AG04450 (cell line): ENCODE data around the gene NDUFS7. TPM values are rescaled to one million over a fixed set of nuclear protein-coding genes. Genes with fewer than 3 reads are reported as not detected.
A peak's percentile ranks its signal among the peaks of the same experiment; 100 is the strongest.
"Not testable (repeated sequence)": the region's sequence is repeated elsewhere in the genome, so short reads cannot be mapped to it uniquely, and the experiment has no call there.

ENCODE experiments used
- CTCF ChIA-PET: fragments of 300-600, 350-600 bp; formaldehyde crosslinking; extraction: SDS; loops from one replicate; lab custom pipeline; 2022; ENCODE audit warnings: antibody characterized with exemption, inconsistent platforms; lab: Charles Lee
- POLR2A ChIA-PET: fragments of 350-600 bp; formaldehyde crosslinking; extraction: SDS; loops from one replicate; lab custom pipeline; 2021; ENCODE audit warnings: antibody characterized with exemption, inconsistent platforms; lab: Yijun Ruan, JAX
- DNase-seq: peaks from one replicate; pipeline ENCODE4 v3.0.0-alpha.2; 2011; ENCODE audit warnings: low read depth, low spot score
- H3K27ac ChIP-seq: one replicate; pipeline ENCODE4 v1.5.1; 2012; ENCODE audit warnings: low read depth, low read length, control low read depth
- H3K27me3 ChIP-seq: one replicate; pipeline ENCODE4 v1.6.0; 2012; ENCODE audit warnings: low read length; ENCODE audit not compliant: control insufficient read depth, insufficient read depth
- H3K4me3 ChIP-seq: 2 replicates; pipeline ENCODE4 v1.5.1; 2011; ENCODE audit warnings: mild to moderate bottlenecking, low read depth, low read length, control low read depth
- H3K9me3 ChIP-seq: 2 replicates; pipeline ENCODE4 v1.5.1; 2012; ENCODE audit warnings: low read length; ENCODE audit not compliant: control insufficient read depth, insufficient read depth
- polyA plus RNA-seq: library from polyadenylated mRNA; depleted of rRNA; stranded (reverse); fragments of >200 nt; gene quantifications from 2 replicates; pipeline ENCODE4 v1.2.3, GENCODE V29; 2011
- TF ChIP-seq, protein P1 (sequence below): IDR thresholded peaks from 2 replicates; pipeline ENCODE4 v1.5.1; 2011; ENCODE audit warnings: low read depth, low read length, control low read depth, inconsistent platforms

The NDUFS7 gene
- polyA plus RNA-seq, 1 experiment, result 26.1 TPM

DNA sequence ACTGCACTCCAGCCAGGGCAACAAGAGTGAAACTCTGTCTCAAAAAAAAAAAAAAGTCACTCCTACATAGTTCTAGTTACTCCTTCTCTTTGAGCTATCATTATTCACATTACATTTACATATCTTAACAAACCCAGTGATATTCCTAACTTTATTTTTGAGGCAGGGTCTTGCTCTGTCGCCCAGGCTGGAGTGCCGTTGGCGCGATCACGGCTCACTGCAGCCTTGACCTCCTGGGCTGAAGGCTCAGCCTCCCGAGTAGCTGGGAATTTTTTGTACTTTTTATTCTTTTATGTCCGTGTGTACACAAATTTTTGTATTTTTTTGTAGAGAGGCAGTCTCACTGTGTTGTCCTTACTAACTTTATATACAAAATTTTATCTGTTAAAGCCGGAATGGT, 53.9 kb downstream of the NDUFS7 start:
- TF ChIP-seq, protein P1, sequence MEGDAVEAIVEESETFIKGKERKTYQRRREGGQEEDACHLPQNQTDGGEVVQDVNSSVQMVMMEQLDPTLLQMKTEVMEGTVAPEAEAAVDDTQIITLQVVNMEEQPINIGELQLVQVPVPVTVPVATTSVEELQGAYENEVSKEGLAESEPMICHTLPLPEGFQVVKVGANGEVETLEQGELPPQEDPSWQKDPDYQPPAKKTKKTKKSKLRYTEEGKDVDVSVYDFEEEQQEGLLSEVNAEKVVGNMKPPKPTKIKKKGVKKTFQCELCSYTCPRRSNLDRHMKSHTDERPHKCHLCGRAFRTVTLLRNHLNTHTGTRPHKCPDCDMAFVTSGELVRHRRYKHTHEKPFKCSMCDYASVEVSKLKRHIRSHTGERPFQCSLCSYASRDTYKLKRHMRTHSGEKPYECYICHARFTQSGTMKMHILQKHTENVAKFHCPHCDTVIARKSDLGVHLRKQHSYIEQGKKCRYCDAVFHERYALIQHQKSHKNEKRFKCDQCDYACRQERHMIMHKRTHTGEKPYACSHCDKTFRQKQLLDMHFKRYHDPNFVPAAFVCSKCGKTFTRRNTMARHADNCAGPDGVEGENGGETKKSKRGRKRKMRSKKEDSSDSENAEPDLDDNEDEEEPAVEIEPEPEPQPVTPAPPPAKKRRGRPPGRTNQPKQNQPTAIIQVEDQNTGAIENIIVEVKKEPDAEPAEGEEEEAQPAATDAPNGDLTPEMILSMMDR, result no peak
- no peak for DNase-seq
- H3K27me3 ChIP-seq, result no peaks in the 10 kb centered on the region
- POLR2A ChIA-PET, result interaction anchor here (0.7 kb wide), 1 partner anchor 647 kb away, joined by 5 read pairs; no protein-coding TSS in a partner anchor
- H3K27ac ChIP-seq, result no peak overlapping the region
- H3K9me3 ChIP-seq, result peaks cover 6% of the 10 kb centered on the region; the same call in 1 of the 2 replicates
- no peak overlapping the region for H3K4me3 ChIP-seq
- CTCF ChIA-PET, result interaction anchor here (0.6 to 1.4 kb wide), 3 partner anchors 23 to 718 kb away, joined by 3 to 4 read pairs (median 4); no protein-coding TSS in a partner anchor

DNA sequence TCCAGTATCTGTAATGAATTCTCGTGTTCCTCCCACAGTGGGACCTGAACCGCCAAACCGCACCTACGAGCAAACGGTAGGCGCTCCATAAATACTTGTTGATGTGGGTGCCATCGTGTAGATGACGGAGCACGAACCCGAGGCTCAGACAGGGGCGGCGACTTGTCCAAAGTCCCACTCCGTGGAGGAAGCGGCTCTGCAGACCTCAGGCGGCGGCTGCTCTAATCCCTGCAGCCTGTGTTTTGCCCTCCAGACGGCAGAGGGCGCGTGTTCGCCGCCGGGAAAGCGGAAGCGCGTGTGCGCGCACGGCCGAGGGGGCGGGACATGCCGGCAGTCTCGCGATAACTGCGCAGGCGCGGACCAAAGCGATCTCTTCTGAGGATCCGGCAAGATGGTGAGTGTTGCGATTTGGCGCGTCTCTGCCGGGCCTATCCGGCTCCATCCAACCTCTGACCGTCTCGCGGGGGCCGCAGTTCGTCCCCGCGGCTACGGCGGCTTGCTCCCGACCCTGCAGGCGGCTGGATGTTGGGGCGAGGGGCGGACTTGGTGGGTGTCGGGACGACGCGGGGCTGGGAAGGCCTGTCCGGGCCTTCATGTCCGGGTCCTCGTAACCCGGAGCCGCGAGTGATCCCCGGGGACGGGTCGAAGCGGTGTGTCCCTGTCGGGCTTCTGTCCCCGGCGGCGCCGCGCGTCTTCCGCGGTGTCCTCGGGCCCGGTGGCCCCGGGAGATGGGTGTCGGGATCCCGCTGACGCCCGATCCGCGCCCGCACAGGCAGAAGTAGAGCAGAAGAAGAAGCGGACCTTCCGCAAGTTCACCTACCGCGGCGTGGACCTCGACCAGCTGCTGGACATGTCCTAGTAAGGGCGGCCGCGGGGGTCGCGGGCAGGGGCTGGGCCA, 54.6 kb downstream of the NDUFS7 start, which contains the start of gene RPS15:
TSS of gene RPS15 (plus strand) at position 362 of the 898 bp plus-strand sequence. CDS start at position 392, 30 bp downstream.
- CTCF ChIA-PET, result interaction anchor here (0.6 kb wide), 1 partner anchor 717 kb away, joined by 4 read pairs; no protein-coding TSS in a partner anchor
- H3K4me3 ChIP-seq, result peak within 1 kb of the TSS; percentile 61
- peaks cover 6% of the 10 kb centered on the region; the same call in 1 of the 2 replicates for H3K9me3 ChIP-seq
- no peaks in the 10 kb centered on the region for H3K27me3 ChIP-seq
- DNase-seq, result peak; percentile 92
- TF ChIP-seq, protein P1, result peak; percentile 90
- POLR2A ChIA-PET, result interaction anchor here (0.7 kb wide), 1 partner anchor 194 kb away, joined by 3 read pairs; no protein-coding TSS in a partner anchor
- peak within 1 kb of the TSS; percentile 94 for H3K27ac ChIP-seq

GRCh38 chr19:1438933-1439354, 55.2 kb downstream of the NDUFS7 start:
- DNase-seq, result no peak
- no peaks in the 10 kb centered on the region for H3K27me3 ChIP-seq
- POLR2A ChIA-PET, result interaction anchor here (0.7 kb wide), 1 partner anchor 195 kb away, joined by 3 read pairs; no protein-coding TSS in a partner anchor
- TF ChIP-seq, protein P1, result no peak
- CTCF ChIA-PET, result no interaction called here
- peak overlapping the region; percentile 61 for H3K4me3 ChIP-seq
- no peak overlapping the region for H3K27ac ChIP-seq
- peaks cover 6% of the 10 kb centered on the region; the same call in 1 of the 2 replicates for H3K9me3 ChIP-seq

- H3K9me3 ChIP-seq, CTCF ChIA-PET, DNase-seq, POLR2A ChIA-PET, H3K27me3 ChIP-seq, H3K27ac ChIP-seq: not testable (repeated sequence)
- peak overlapping the region; percentile 61 for H3K4me3 ChIP-seq
Measured at GRCh38 chr19:1439525-1440417, 56.1 kb downstream of the NDUFS7 start.

DNA sequence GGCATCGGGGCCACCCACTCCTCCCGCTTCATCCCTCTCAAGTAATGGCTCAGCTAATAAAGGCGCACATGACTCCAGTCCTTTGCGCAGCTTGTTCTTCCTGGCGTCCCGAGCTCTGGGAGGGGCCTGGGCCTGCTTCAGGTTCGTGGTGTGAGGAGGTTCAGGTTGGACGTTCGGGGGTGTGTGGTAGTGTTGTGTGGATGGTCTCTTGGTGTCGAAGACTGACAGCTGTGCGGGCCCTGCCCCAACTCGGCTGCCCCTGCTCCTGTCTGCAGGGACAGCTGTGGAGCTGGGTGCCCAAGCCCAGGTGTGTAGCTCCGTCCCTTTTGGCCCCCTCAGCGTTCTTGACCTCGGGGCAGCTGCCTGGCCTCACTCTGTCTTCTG, 56.7 kb downstream of the NDUFS7 start:
- peaks cover 3% of the 10 kb centered on the region; the same call in 1 of the 2 replicates for H3K9me3 ChIP-seq
- DNase-seq, result no peak
- TF ChIP-seq, protein P1, result no peak
- H3K27ac ChIP-seq, result no peak overlapping the region
- H3K27me3 ChIP-seq, result peaks cover 1% of the 10 kb centered on the region
- no peak overlapping the region for H3K4me3 ChIP-seq
- CTCF ChIA-PET, result no interaction called here
- POLR2A ChIA-PET, result no interaction called here
